Caco-2 (cell line): ENCODE results near the gene APOE. TPM values are rescaled to one million over a fixed set of nuclear protein-coding genes. Genes with fewer than 3 reads are reported as not detected.

ENCODE experiments used
- BruUV-seq: library from RNA; stranded (reverse); fragments of 400-500 nt; replicated peaks from 2 replicates; lab custom pipeline; 2021; lab: Mats Ljungman, UMichigan
- CTCF ChIA-PET: fragments of 300-600 bp; sonication (Branson Sonifier 250); formaldehyde crosslinking; loops from one replicate; lab custom pipeline; 2022; ENCODE audit warnings: antibody characterized with exemption; lab: Charles Lee
- POLR2A ChIA-PET: fragments of 300-600 bp; sonication (Branson Sonifier 250); formaldehyde crosslinking; loops from one replicate; lab custom pipeline; 2022; ENCODE audit warnings: antibody characterized with exemption; lab: Charles Lee
- DNase-seq, 2 experiments: peaks; one replicate each; pipeline versions ENCODE4 v3.0.0 to v3.0.0-alpha.2; 2020 to 2022
- H3K27me3 ChIP-seq: replicated peaks from 2 replicates; pipeline ENCODE4 v1.6.0; 2011; ENCODE audit warnings: low read length; ENCODE audit not compliant: control insufficient read depth, insufficient read depth
- H3K36me3 ChIP-seq: 2 replicates; pipeline ENCODE4 v1.5.1; 2011; ENCODE audit warnings: low read length; ENCODE audit not compliant: control insufficient read depth, insufficient read depth
- H3K4me1 ChIP-seq: fragments of 250-450 bp; sonication (Bioruptor Pico); 2 replicates; pipeline ENCODE4 v1.5.1; 2020; ENCODE audit warnings: mild to moderate bottlenecking
- H3K4me3 ChIP-seq: 2 replicates; pipeline ENCODE4 v1.5.1; 2011; ENCODE audit warnings: low read depth, mild to moderate bottlenecking, control low read depth, low read length
- H3K9me3 ChIP-seq: fragments of 250-450 bp; sonication (Bioruptor Pico); 2 replicates; pipeline ENCODE4 v1.5.1; 2020; ENCODE audit warnings: mild to moderate bottlenecking, moderate library complexity
- H3K27ac Mint-ChIP-seq: one replicate; pipeline ENCODE4 v1.8.0; 2022; ENCODE audit warnings: mixed read lengths; ENCODE audit not compliant: unreplicated experiment
- H3K27me3 Mint-ChIP-seq: one replicate; pipeline ENCODE4 v1.8.0; 2022; ENCODE audit warnings: mixed read lengths; ENCODE audit not compliant: insufficient read depth, unreplicated experiment
- H3K36me3 Mint-ChIP-seq: one replicate; pipeline ENCODE4 v1.8.0; 2022; ENCODE audit warnings: mild to moderate bottlenecking, mixed read lengths; ENCODE audit not compliant: insufficient read depth, unreplicated experiment
- H3K4me1 Mint-ChIP-seq: one replicate; pipeline ENCODE4 v1.8.0; 2022; ENCODE audit warnings: low read depth, mixed read lengths; ENCODE audit not compliant: unreplicated experiment
- H3K4me3 Mint-ChIP-seq: one replicate; pipeline ENCODE4 v1.8.0; 2022; ENCODE audit warnings: mild to moderate bottlenecking, moderate library complexity, mixed read lengths; ENCODE audit not compliant: unreplicated experiment
- H3K9me3 Mint-ChIP-seq: one replicate; pipeline ENCODE4 v1.8.0; 2022; ENCODE audit warnings: mixed read lengths; ENCODE audit not compliant: unreplicated experiment
- intact Hi-C: fragments of 100-400 bp; cut with micrococcal nuclease; formaldehyde crosslinking; loops from one replicate; pipeline ENCODE4 v1.10.0; 2022; ENCODE audit not compliant: unreplicated experiment
- total RNA-seq: library from RNA; stranded (reverse); gene quantifications from 2 replicates; pipeline ENCODE4 v1.2.3, GENCODE V29; 2022
- TF ChIP-seq, protein P1 (sequence below), 2 experiments: fragments of 200-600 bp in 1 of 2; IDR thresholded peaks; 1 replicate in 1 of 2; 2 replicates in 1 of 2; pipeline versions ENCODE4 v1.5.1 to v1.8.0; 2011 to 2022; ENCODE audit warnings: antibody characterized with exemption in 1 of 2, control low read depth in 1 of 2, inconsistent platforms in 1 of 2, low read depth in 1 of 2, low read length in 1 of 2, mild to moderate bottlenecking in 1 of 2, moderate library complexity in 1 of 2; ENCODE audit not compliant: insufficient read depth in 1 of 2, severe bottlenecking in 1 of 2, unreplicated experiment in 1 of 2

APOE gene
- total RNA-seq, 1 experiment from 2014 or later = 1,404 TPM

DNA sequence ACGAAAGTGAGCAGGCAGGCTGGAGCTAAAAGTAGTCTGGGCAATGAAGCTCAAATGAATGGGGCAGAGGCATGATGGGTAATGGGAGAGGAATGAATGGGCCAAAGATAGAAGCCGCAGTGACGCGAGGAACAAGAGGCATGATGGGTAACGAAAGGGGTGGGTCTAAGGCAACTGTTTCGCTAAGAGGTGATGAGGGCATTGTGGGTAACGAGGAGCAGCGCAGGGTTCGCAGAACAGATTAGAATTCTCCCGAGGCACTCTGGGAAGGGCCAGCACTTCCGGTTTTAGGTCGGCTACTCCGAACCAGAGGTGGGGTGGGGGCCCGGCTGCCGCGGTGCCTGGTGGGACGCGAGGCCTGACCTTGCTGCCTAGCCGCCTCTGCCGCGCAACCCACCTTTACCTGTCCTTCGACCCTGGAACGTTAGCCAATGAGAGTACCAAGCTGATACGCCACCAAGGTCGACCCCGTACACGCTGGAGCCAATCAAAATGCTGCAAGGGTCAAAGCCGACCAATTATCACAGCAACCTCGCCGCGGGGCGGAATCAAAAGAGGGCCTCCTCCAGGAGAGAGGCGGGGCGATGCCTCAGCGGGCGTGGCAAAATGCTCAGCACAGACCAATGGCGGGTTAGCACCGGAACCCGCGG, 15.1 kb upstream of the APOE start:
- Mint-ChIP-seq H3K27me3 (no peaks in the 10 kb centered on the region), H3K9me3 (no peaks in the 10 kb centered on the region), H3K4me3 (peak overlapping the region; percentile 79), H3K4me1 (peaks cover 12% of the 10 kb centered on the region), H3K27ac (peak overlapping the region; percentile 91), H3K36me3 (peaks cover 97% of the 10 kb centered on the region)
- intact Hi-C loops = loop anchor here (1.0 kb wide), 2 partner anchors 15 to 44 kb away; partner anchors contain the start of genes APOE and NECTIN2
- Histone ChIP-seq H3K27me3 (no peaks in the 10 kb centered on the region), H3K4me3 (peak overlapping the region; percentile 39), H3K4me1 (peaks cover 9% of the 10 kb centered on the region), H3K9me3 (no peaks in the 10 kb centered on the region), H3K36me3 (peaks cover 11% of the 10 kb centered on the region)
- ChIA-PET POLR2A (interaction anchor here (0.6 to 1.4 kb wide), 10 partner anchors 15 to 350 kb away, joined by 3 to 24 read pairs (median 3); partner anchors contain the start of genes APOE and NECTIN2), CTCF (interaction anchor here (0.7 to 1.4 kb wide), 8 partner anchors 15 to 213 kb away, joined by 3 to 18 read pairs (median 4); partner anchors contain the start of genes APOE and NECTIN2)
- TF ChIP-seq, protein P1, sequence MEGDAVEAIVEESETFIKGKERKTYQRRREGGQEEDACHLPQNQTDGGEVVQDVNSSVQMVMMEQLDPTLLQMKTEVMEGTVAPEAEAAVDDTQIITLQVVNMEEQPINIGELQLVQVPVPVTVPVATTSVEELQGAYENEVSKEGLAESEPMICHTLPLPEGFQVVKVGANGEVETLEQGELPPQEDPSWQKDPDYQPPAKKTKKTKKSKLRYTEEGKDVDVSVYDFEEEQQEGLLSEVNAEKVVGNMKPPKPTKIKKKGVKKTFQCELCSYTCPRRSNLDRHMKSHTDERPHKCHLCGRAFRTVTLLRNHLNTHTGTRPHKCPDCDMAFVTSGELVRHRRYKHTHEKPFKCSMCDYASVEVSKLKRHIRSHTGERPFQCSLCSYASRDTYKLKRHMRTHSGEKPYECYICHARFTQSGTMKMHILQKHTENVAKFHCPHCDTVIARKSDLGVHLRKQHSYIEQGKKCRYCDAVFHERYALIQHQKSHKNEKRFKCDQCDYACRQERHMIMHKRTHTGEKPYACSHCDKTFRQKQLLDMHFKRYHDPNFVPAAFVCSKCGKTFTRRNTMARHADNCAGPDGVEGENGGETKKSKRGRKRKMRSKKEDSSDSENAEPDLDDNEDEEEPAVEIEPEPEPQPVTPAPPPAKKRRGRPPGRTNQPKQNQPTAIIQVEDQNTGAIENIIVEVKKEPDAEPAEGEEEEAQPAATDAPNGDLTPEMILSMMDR (IDR thresholded peaks at IDR 0.05; ENCODE audit: insufficient read depth in 1 of 2, low read depth in 1 of 2, low read length in 1 of 2, severe bottlenecking in 1 of 2, unreplicated experiment in 1 of 2) = no peak
- no TSS peak for BruUV-seq
- DNase-seq = peak; percentile 100

DNA sequence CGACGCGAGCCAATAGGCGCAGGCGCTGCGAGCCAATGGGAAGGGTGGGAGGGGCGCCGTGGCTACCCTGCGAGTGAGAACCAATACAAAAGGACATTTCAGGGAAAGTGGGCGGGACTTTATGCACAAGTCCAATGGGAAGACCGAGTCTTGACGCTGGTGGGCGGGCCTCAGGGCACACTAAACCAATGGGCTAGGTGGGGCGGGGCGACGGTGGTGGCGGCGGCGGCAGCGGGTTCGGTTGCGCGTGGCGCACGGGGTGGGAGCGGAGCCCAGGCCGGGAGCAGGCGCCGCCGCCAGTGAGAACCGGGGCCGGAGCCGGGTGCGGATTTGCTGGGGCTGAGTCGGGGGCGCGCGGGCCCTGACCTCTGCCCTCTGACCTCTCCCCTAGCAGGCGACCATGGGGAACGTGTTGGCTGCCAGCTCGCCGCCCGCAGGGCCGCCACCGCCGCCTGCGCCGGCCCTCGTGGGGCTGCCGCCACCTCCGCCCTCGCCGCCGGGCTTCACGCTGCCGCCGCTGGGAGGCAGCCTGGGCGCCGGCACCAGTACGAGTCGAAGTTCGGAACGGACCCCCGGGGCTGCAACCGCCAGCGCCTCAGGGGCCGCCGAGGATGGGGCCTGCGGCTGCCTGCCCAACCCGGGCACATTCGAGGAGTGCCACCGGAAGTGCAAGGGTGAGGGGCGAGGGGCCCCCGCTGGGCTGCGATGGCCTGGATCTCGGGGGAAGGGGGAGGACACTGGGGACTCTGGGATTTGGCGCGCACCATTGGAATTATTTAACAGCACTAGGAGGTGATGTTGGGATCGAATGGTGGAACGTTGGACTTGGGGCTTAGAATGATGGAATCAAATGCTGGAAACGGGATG, 14.3 kb upstream of the APOE start, which contains the start of gene TOMM40:
Gene TOMM40, plus strand, starts transcription at position 239 of the 867 bp plus-strand sequence. Its CDS starts 162 bp downstream, at position 401.
- Histone ChIP-seq H3K27me3 (no peaks in the 10 kb centered on the region), H3K36me3 (peaks cover 12% of the 10 kb centered on the region), H3K4me3 (peak within 1 kb of the TSS; percentile 76), H3K4me1 (peaks cover 9% of the 10 kb centered on the region), H3K9me3 (no peaks in the 10 kb centered on the region)
- Mint-ChIP-seq H3K36me3 (peaks cover 97% of the 10 kb centered on the region), H3K4me1 (peaks cover 12% of the 10 kb centered on the region), H3K4me3 (peak within 1 kb of the TSS; percentile 79), H3K9me3 (no peaks in the 10 kb centered on the region), H3K27ac (peak within 1 kb of the TSS; percentile 91), H3K27me3 (no peaks in the 10 kb centered on the region)
- TF ChIP-seq, protein P1 (IDR thresholded peaks at IDR 0.05; ENCODE audit: insufficient read depth in 1 of 2, low read depth in 1 of 2, low read length in 1 of 2, severe bottlenecking in 1 of 2, unreplicated experiment in 1 of 2) = no peak
- ChIA-PET POLR2A (interaction anchor here (0.6 to 1.4 kb wide), 6 partner anchors 14 to 350 kb away, joined by 3 to 24 read pairs (median 5); partner anchors contain the start of genes APOE and NECTIN2), CTCF (interaction anchor here (0.7 to 1.4 kb wide), 6 partner anchors 14 to 212 kb away, joined by 3 to 18 read pairs (median 4); partner anchors contain the start of genes APOE and NECTIN2)
- BruUV-seq = no TSS peak
- intact Hi-C loops = no loop called here
- peak in 1 of 2 experiments; percentile 99 for DNase-seq

DNA sequence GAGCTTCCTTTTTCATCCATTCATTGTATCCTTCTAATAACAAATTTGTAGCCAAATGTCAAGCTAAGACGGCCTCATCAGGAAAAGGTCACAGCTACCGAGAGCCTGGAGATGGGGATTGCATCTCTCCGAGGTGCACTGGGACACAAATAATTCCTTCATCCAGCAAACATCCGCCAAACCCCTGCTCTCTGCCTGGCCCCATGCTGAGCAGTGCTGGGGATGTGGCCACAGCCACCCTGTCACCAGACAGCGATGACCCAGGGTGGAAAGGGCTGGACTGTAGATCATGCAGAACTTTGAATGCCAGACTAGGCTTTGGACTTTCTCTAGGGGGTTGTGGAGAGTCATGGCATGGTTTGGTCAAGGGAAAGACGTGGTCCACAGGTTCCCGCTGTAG, 12.7 kb upstream of the APOE start:
- CTCF ChIA-PET = no interaction called here
- Histone ChIP-seq H3K9me3 (no peaks in the 10 kb centered on the region), H3K4me1 (peaks cover 9% of the 10 kb centered on the region), H3K27me3 (no peaks in the 10 kb centered on the region), H3K36me3 (peaks cover 14% of the 10 kb centered on the region), H3K4me3 (no peak overlapping the region)
- H3K36me3 Mint-ChIP-seq = peaks cover 97% of the 10 kb centered on the region
- POLR2A ChIA-PET = interaction anchor here (0.7 kb wide), 1 partner anchor 13 kb away, joined by 4 read pairs; the partner anchor contains the start of gene APOE
- H3K27me3 Mint-ChIP-seq = no peaks in the 10 kb centered on the region
- H3K4me1 Mint-ChIP-seq = peaks cover 12% of the 10 kb centered on the region
- intact Hi-C loops = no loop called here
- no peak for DNase-seq
- peak overlapping the region; percentile 91 for H3K27ac Mint-ChIP-seq
- H3K4me3 Mint-ChIP-seq = peak overlapping the region; percentile 79
- TF ChIP-seq, protein P1 (IDR thresholded peaks at IDR 0.05; ENCODE audit: insufficient read depth in 1 of 2, low read depth in 1 of 2, low read length in 1 of 2, severe bottlenecking in 1 of 2, unreplicated experiment in 1 of 2) = no peak
- no peaks in the 10 kb centered on the region for H3K9me3 Mint-ChIP-seq
- BruUV-seq = no TSS peak
